Ishikawa (cell line): ENCODE data around the gene DOP1B.

Experiments used
- MAX ChIP-seq: IDR thresholded peaks from 2 replicates; pipeline ENCODE4 v1.6.1; 2012
- TEAD4 ChIP-seq: IDR thresholded peaks from 2 replicates; pipeline ENCODE4 v1.6.1; 2012
- USF1 ChIP-seq: IDR thresholded peaks from 2 replicates; pipeline ENCODE4 v1.6.1; 2012
- YY1 ChIP-seq: IDR thresholded peaks from 2 replicates; pipeline ENCODE4 v1.6.1; 2012; ENCODE audit warnings: low read depth

GRCh38 chr21:36125512-36126207, 31.0 kb upstream of the DOP1B start:
- no peak for TF ChIP-seq USF1
- no peak for TF ChIP-seq YY1
- no peak for TF ChIP-seq TEAD4
- no peak for TF ChIP-seq MAX
